Kidney (tissue), 14 donors: ENCODE data around the gene RAP1GAP2. TPM values are rescaled to one million over a fixed set of nuclear protein-coding genes. Genes with fewer than 3 reads are reported as not detected.

Experiments used
- DNase-seq, 5 donors: peaks; one replicate each; pipeline ENCODE4 v3.0.0-alpha.2; 2013 to 2020
- FAIRE-seq: peaks from 2 replicates; lab custom pipeline; 2012; peaks lifted over from hg19 to GRCh38; lab: Jason Lieb, UNC
- H3K27ac ChIP-seq, 2 donors: one replicate each; pipeline ENCODE4 v1.7.0; 2013; ENCODE audit warnings: low read depth in 2 of 2, low read length in 2 of 2, inconsistent platforms in 1 of 2
- H3K27me3 ChIP-seq: one replicate; pipeline ENCODE4 v1.7.1; 2013; ENCODE audit warnings: low read length, inconsistent platforms; ENCODE audit not compliant: control insufficient read depth, insufficient read depth
- H3K36me3 ChIP-seq, 3 donors: one replicate each; pipeline versions ENCODE4 v1.7.0 to v1.7.1; 2013; ENCODE audit warnings: low read length in 3 of 3, control low read depth in 1 of 3, inconsistent platforms in 1 of 3; ENCODE audit not compliant: insufficient read depth in 3 of 3, control insufficient read depth in 2 of 3
- H3K4me1 ChIP-seq, 3 donors: one replicate each; pipeline versions ENCODE4 v1.7.0 to v1.7.1; 2013; ENCODE audit warnings: low read length in 3 of 3, inconsistent platforms in 1 of 3, low read depth in 1 of 3; ENCODE audit not compliant: control insufficient read depth in 2 of 3, insufficient read depth in 2 of 3
- H3K4me3 ChIP-seq, 3 donors: one replicate each; pipeline versions ENCODE4 v1.7.0 to v1.8.1; 2013; ENCODE audit warnings: low read length in 3 of 3, control low read depth in 1 of 3, inconsistent platforms in 1 of 3
- H3K9ac ChIP-seq, 3 donors: one replicate each; pipeline versions ENCODE4 v1.7.0 to v1.7.1; 2013; ENCODE audit warnings: low read length in 3 of 3, control low read depth in 1 of 3, inconsistent platforms in 1 of 3
- H3K9me3 ChIP-seq, 3 donors: one replicate each; pipeline versions ENCODE4 v1.7.0 to v1.7.1; 2013; ENCODE audit warnings: low read length in 3 of 3, control low read depth in 1 of 3, inconsistent platforms in 1 of 3; ENCODE audit not compliant: control insufficient read depth in 2 of 3, insufficient read depth in 1 of 3
- CTCF ChIP-seq: IDR thresholded peaks from 3 replicates; pipeline ENCODE4 v1.5.1; 2012; ENCODE audit warnings: mild to moderate bottlenecking, moderate library complexity, borderline replicate concordance; ENCODE audit not compliant: insufficient read depth; ENCODE audit errors: extremely low read depth
- intact Hi-C: fragments of 100-400 bp; cut with DNase I; formaldehyde crosslinking; loops from one replicate; pipeline ENCODE4 v1.11.1; 2022
- polyA plus RNA-seq: library from polyadenylated mRNA; stranded (reverse); fragments of 350-450 nt; fragmentation: Illumina TruSeq; extraction: RNeasy Lipid Tissue Mini Kit (QIAGEN cat#74804); gene quantifications from one replicate; pipeline ENCODE4 v1.2.3, GENCODE V29; 2014; ENCODE audit warnings: low read depth, low replicate concordance; ENCODE audit not compliant: insufficient read depth
- total RNA-seq: library from RNA; stranded (reverse); fragmentation: NEBNext Ultra II Directional; extraction: Animal tissue kit (Norgen Biotek cat#: 25700); gene quantifications from one replicate; pipeline ENCODE4 v1.2.1, GENCODE V29; 2021
- donor health status: control.
- donor health status: control.
- donor health status: control.
- donor health status: control.
- donor health status: control.
- donor health status: DM: yes; HTN: yes; CAD: no.
- donor health status: Normal renal cell carcinoma (clear cell type).

The RAP1GAP2 gene
- total and polyA plus RNA-seq, 2 donors from 2014 or later, result 6.8 to 46.2 TPM

- intact Hi-C loops, result no loop called here
- Histone ChIP-seq H3K27ac (no peak overlapping the region), H3K4me1 (peaks cover 0 to 7% (median 0%) of the 10 kb centered on the region in 3 donors), H3K36me3 (no peaks in the 10 kb centered on the region), H3K27me3 (no peaks in the 10 kb centered on the region), H3K9me3 (no peaks in the 10 kb centered on the region), H3K4me3 (no peak overlapping the region), H3K9ac (no peak overlapping the region)
- FAIRE-seq, result no peak
- DNase-seq, result no peak
- TF ChIP-seq CTCF, result no peak
Observed at GRCh38 chr17:2876467-2876866, 80.2 kb downstream of the RAP1GAP2 start.

- TF ChIP-seq CTCF, result no peak
- Histone ChIP-seq H3K27me3 (no peaks in the 10 kb centered on the region), H3K9ac (no peak overlapping the region), H3K27ac (no peak overlapping the region), H3K36me3 (no peaks in the 10 kb centered on the region), H3K9me3 (no peaks in the 10 kb centered on the region), H3K4me1 (peaks cover 0 to 7% (median 0%) of the 10 kb centered on the region in 3 donors), H3K4me3 (no peak overlapping the region)
- FAIRE-seq (no peak), DNase-seq (no peak)
- intact Hi-C loops, result no loop called here
Observed at GRCh38 chr17:2878751-2879254, 82.6 kb downstream of the RAP1GAP2 start.

- H3K27me3 ChIP-seq, result no peaks in the 10 kb centered on the region
- H3K9ac ChIP-seq, result no peak overlapping the region
- FAIRE-seq (no peak), DNase-seq (no peak)
- no peak overlapping the region for H3K4me3 ChIP-seq
- no peak overlapping the region for H3K27ac ChIP-seq
- no peaks in the 10 kb centered on the region for H3K36me3 ChIP-seq
- intact Hi-C loops, result no loop called here
- no peak for TF ChIP-seq CTCF
- peaks cover 0 to 4% (median 0%) of the 10 kb centered on the region in 3 donors for H3K4me1 ChIP-seq
- H3K9me3 ChIP-seq, result no peaks in the 10 kb centered on the region
Observed at GRCh38 chr17:2880050-2880449, 83.8 kb downstream of the RAP1GAP2 start.

GRCh38 chr17:2881295-2881694, 85.1 kb downstream of the RAP1GAP2 start:
- DNase-seq, result no peak
- intact Hi-C loops, result no loop called here
- no peak for TF ChIP-seq CTCF
- H3K9ac ChIP-seq, result no peak overlapping the region
- no peak overlapping the region for H3K27ac ChIP-seq
- no peak for FAIRE-seq
- H3K4me3 ChIP-seq, result no peak overlapping the region
- H3K27me3 ChIP-seq, result no peaks in the 10 kb centered on the region
- no peaks in the 10 kb centered on the region for H3K36me3 ChIP-seq
- no peaks in the 10 kb centered on the region for H3K9me3 ChIP-seq
- no peaks in the 10 kb centered on the region for H3K4me1 ChIP-seq
